ENCODE results near the gene JPH3.

Gene JPH3

GRCh38 chr16:87598431-87598830, 3.9 kb upstream of the JPH3 start:
- no peak overlapping the region for H3K4me3 ChIP-seq (ENCODE audit: low read depth, low read length)

GRCh38 chr16:87600246-87600645, 2.1 kb upstream of the JPH3 start:
- no peak overlapping the region for H3K4me3 ChIP-seq (ENCODE audit: low read depth, low read length)

- H3K4me3 ChIP-seq (ENCODE audit: low read depth, low read length) = peak overlapping the region; percentile 75
These were observed 817 bp upstream of the JPH3 start for GRCh38 chr16:87601401-87601981.

GRCh38 chr16:87602821-87603683, 744 bp downstream of the JPH3 start:
- H3K4me3 ChIP-seq (ENCODE audit: low read depth, low read length) = peak overlapping the region; percentile 81

- H3K4me3 ChIP-seq (ENCODE audit: low read depth, low read length) = peak overlapping the region; percentile 81
These were observed 1.7 kb downstream of the JPH3 start for GRCh38 chr16:87603684-87604633.

- H3K4me3 ChIP-seq (ENCODE audit: low read depth, low read length) = peak overlapping the region; percentile 1
These were observed 2.4 kb downstream of the JPH3 start for GRCh38 chr16:87604634-87605111.

- H3K4me3 ChIP-seq (ENCODE audit: low read depth, low read length) = no peak overlapping the region
These were observed 4.9 kb downstream of the JPH3 start for GRCh38 chr16:87607223-87607622.

- no peak overlapping the region for H3K4me3 ChIP-seq (ENCODE audit: low read depth, low read length)
These were observed 5.6 kb downstream of the JPH3 start for GRCh38 chr16:87607871-87608270.

- no peak overlapping the region for H3K4me3 ChIP-seq (ENCODE audit: low read depth, low read length)
These were observed 6.2 kb downstream of the JPH3 start for GRCh38 chr16:87608400-87608985.

- no peak overlapping the region for H3K4me3 ChIP-seq (ENCODE audit: low read depth, low read length)
These were observed 7.7 kb downstream of the JPH3 start for GRCh38 chr16:87610026-87610425.

GRCh38 chr16:87611456-87611855, 9.1 kb downstream of the JPH3 start:
- H3K4me3 ChIP-seq (ENCODE audit: low read depth, low read length) = no peak overlapping the region

GRCh38 chr16:87613961-87614360, 11.7 kb downstream of the JPH3 start:
- H3K4me3 ChIP-seq (ENCODE audit: low read depth, low read length) = no peak overlapping the region

- H3K4me3 ChIP-seq (ENCODE audit: low read depth, low read length) = no peak overlapping the region
These were observed 13.3 kb downstream of the JPH3 start for GRCh38 chr16:87615621-87616041.

GRCh38 chr16:87616556-87616955, 14.2 kb downstream of the JPH3 start:
- no peak overlapping the region for H3K4me3 ChIP-seq (ENCODE audit: low read depth, low read length)

- H3K4me3 ChIP-seq (ENCODE audit: low read depth, low read length) = no peak overlapping the region
These were observed 15.9 kb downstream of the JPH3 start for GRCh38 chr16:87618216-87618615.

- H3K4me3 ChIP-seq (ENCODE audit: low read depth, low read length) = no peak overlapping the region
These were observed 17.3 kb downstream of the JPH3 start for GRCh38 chr16:87619360-87620200.

- H3K4me3 ChIP-seq (ENCODE audit: low read depth, low read length) = no peak overlapping the region
These were observed 17.8 kb downstream of the JPH3 start for GRCh38 chr16:87620201-87620495.

GRCh38 chr16:87621550-87621829, 19.2 kb downstream of the JPH3 start:
- no peak overlapping the region for H3K4me3 ChIP-seq (ENCODE audit: low read depth, low read length)

- no peak overlapping the region for H3K4me3 ChIP-seq (ENCODE audit: low read depth, low read length)
These were observed 19.8 kb downstream of the JPH3 start for GRCh38 chr16:87621976-87622713.
